Measurements from ENCODE around the gene PPP2R5C. TPM values are rescaled to one million over a fixed set of nuclear protein-coding genes. Genes with fewer than 3 reads are reported as not detected.

PPP2R5C gene
- total and polyA plus RNA-seq, 7 donors: 90.2 to 175 (median 131) TPM

DNA sequence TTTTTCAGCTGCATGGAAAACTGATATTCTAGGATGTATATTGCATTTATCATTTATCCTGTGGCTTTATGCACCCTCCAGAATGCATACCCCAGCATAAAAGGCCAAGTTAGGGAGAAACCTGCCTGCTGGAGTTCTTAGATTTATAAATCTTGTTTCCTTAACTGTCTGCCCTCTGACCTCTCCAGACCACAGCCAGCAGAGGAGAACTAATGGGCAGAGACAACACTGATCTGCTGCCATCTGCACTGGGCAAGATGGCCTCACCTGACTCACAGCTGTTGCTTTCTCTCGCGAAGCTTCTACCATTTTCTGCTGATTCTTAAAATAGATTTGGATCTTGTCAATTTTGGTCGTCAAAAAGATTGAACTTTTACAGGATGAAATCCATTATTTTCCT, 65.8 kb downstream of the PPP2R5C start:
- 84 to 86% methylated on average over 3 of the region's 3 CpGs for WGBS, 2 donors
- Histone ChIP-seq H3K9me3 (no peaks in the 10 kb centered on the region), H3K27me3 (no peaks in the 10 kb centered on the region), H3K4me1 (peaks cover 0 to 99% (median 84%) of the 10 kb centered on the region in 4 donors), H3K36me3 (no peaks in the 10 kb centered on the region), H3K27ac (peak overlapping the region in 3 of 4 donors; percentile 90 to 95 (median 94)), H3K4me3 (no peak overlapping the region)
- intact Hi-C loops (cut with DNase I): no loop called here
- TF ChIP-seq, protein P1, sequence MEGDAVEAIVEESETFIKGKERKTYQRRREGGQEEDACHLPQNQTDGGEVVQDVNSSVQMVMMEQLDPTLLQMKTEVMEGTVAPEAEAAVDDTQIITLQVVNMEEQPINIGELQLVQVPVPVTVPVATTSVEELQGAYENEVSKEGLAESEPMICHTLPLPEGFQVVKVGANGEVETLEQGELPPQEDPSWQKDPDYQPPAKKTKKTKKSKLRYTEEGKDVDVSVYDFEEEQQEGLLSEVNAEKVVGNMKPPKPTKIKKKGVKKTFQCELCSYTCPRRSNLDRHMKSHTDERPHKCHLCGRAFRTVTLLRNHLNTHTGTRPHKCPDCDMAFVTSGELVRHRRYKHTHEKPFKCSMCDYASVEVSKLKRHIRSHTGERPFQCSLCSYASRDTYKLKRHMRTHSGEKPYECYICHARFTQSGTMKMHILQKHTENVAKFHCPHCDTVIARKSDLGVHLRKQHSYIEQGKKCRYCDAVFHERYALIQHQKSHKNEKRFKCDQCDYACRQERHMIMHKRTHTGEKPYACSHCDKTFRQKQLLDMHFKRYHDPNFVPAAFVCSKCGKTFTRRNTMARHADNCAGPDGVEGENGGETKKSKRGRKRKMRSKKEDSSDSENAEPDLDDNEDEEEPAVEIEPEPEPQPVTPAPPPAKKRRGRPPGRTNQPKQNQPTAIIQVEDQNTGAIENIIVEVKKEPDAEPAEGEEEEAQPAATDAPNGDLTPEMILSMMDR (IDR thresholded peaks at IDR 0.05): no peak
- TF ChIP-seq POLR2AphosphoS5 (IDR thresholded peaks at IDR 0.05) (no peak), EP300 (IDR thresholded peaks at IDR 0.05) (no peak), POLR2A (IDR thresholded peaks at IDR 0.05) (no peak)
- no peak for DNase-seq

GRCh38 chr14:101828046-101828445, 66.5 kb downstream of the PPP2R5C start:
- no peak for DNase-seq
- no peak overlapping the region for H3K4me3 ChIP-seq
- no peaks in the 10 kb centered on the region for H3K27me3 ChIP-seq
- 54 to 69% methylated on average over 2 of the region's 2 CpGs for WGBS, 2 donors
- H3K9me3 ChIP-seq: no peaks in the 10 kb centered on the region
- intact Hi-C loops (cut with DNase I): no loop called here
- TF ChIP-seq EP300 (IDR thresholded peaks at IDR 0.05): no peak
- no peak for TF ChIP-seq POLR2AphosphoS5 (IDR thresholded peaks at IDR 0.05)
- TF ChIP-seq POLR2A (IDR thresholded peaks at IDR 0.05): no peak
- TF ChIP-seq, protein P1 (IDR thresholded peaks at IDR 0.05): no peak
- H3K27ac ChIP-seq: peak overlapping the region; percentile 22 to 95 (median 92)
- H3K4me1 ChIP-seq: peaks cover 0 to 97% (median 82%) of the 10 kb centered on the region in 4 donors
- H3K36me3 ChIP-seq: peaks cover 0 to 4% (median 0%) of the 10 kb centered on the region in 4 donors

GRCh38 chr14:101830271-101830670, 68.8 kb downstream of the PPP2R5C start:
- H3K36me3 ChIP-seq: peaks cover 0 to 4% (median 0%) of the 10 kb centered on the region in 4 donors
- DNase-seq: no peak
- H3K4me1 ChIP-seq: peaks cover 0 to 97% (median 79%) of the 10 kb centered on the region in 4 donors
- TF ChIP-seq POLR2AphosphoS5 (IDR thresholded peaks at IDR 0.05): peak in 1 of 4 donors; percentile 26
- TF ChIP-seq, protein P1 (IDR thresholded peaks at IDR 0.05): no peak
- no peak for TF ChIP-seq POLR2A (IDR thresholded peaks at IDR 0.05)
- TF ChIP-seq EP300 (IDR thresholded peaks at IDR 0.05): no peak
- 81 to 89% methylated on average over 4 of the region's 4 CpGs for WGBS, 2 donors
- H3K9me3 ChIP-seq: no peaks in the 10 kb centered on the region
- H3K27ac ChIP-seq: peak overlapping the region in 3 of 4 donors; percentile 90 to 95 (median 94)
- intact Hi-C loops (cut with DNase I): loop anchor here (5.0 kb wide), 2 partner anchors 33 to 42 kb away; no protein-coding TSS in a partner anchor
- H3K27me3 ChIP-seq: no peaks in the 10 kb centered on the region
- no peak overlapping the region for H3K4me3 ChIP-seq

GRCh38 chr14:101833045-101833444, 71.5 kb downstream of the PPP2R5C start:
- no peak overlapping the region for H3K27ac ChIP-seq
- H3K4me1 ChIP-seq: peaks cover 0 to 97% (median 84%) of the 10 kb centered on the region in 4 donors
- H3K9me3 ChIP-seq: no peaks in the 10 kb centered on the region
- no peak for DNase-seq
- no peak for TF ChIP-seq POLR2A (IDR thresholded peaks at IDR 0.05)
- TF ChIP-seq, protein P1 (IDR thresholded peaks at IDR 0.05): no peak
- no peak for TF ChIP-seq EP300 (IDR thresholded peaks at IDR 0.05)
- TF ChIP-seq POLR2AphosphoS5 (IDR thresholded peaks at IDR 0.05): no peak
- no peak overlapping the region for H3K4me3 ChIP-seq
- WGBS, 2 donors: 95% methylated on average over 11 of the region's 11 CpGs
- peaks cover 0 to 4% (median 0%) of the 10 kb centered on the region in 4 donors for H3K36me3 ChIP-seq
- no peaks in the 10 kb centered on the region for H3K27me3 ChIP-seq
- intact Hi-C loops (cut with DNase I): loop anchor here (5.0 kb wide), 2 partner anchors 36 to 39 kb away; no protein-coding TSS in a partner anchor
